Uterus (tissue), 4 donors: ENCODE data around the gene MIA2. TPM values are rescaled to one million over a fixed set of nuclear protein-coding genes. Genes with fewer than 3 reads are reported as not detected.
"Not testable (repeated sequence)": the region's sequence is repeated elsewhere in the genome, so short reads cannot be mapped to it uniquely, and the experiment has no call there.

Source experiments
- DNase-seq, 2 donors: peaks; one replicate each; pipeline ENCODE4 v3.0.0-alpha.2; 2019 to 2020
- H3K27ac ChIP-seq, 2 donors: fragments of 200-600 bp; sonication (generic); 1 replicate in 1 of 2; 2 replicates in 1 of 2; pipeline ENCODE4 v1.5.1; 2016 to 2018
- H3K27me3 ChIP-seq, 2 donors: fragments of 200-600 bp; sonication (generic); one replicate each; pipeline ENCODE4 v1.5.1; 2018 to 2019; ENCODE audit warnings: control low read depth in 1 of 2
- H3K36me3 ChIP-seq, 2 donors: fragments of 200-600 bp; sonication (generic); one replicate each; pipeline ENCODE4 v1.5.1; 2019; ENCODE audit warnings: control low read depth in 1 of 2
- H3K4me1 ChIP-seq, 2 donors: fragments of 200-600 bp; sonication (generic); one replicate each; pipeline ENCODE4 v1.5.1; 2018 to 2019; ENCODE audit warnings: control low read depth in 1 of 2
- H3K4me3 ChIP-seq, 2 donors: fragments of 200-600 bp; sonication (generic); 1 replicate in 1 of 2; 2 replicates in 1 of 2; pipeline ENCODE4 v1.5.1; 2018 to 2019; ENCODE audit warnings: mild to moderate bottlenecking in 1 of 2
- H3K9me3 ChIP-seq, 2 donors: fragments of 200-600 bp; sonication (generic); one replicate each; pipeline ENCODE4 v1.5.1; 2019; ENCODE audit warnings: control low read depth in 1 of 2
- POLR2A ChIP-seq, 2 donors: fragments of 450-650 bp; IDR thresholded peaks; one replicate each; pipeline ENCODE4 v1.6.1; 2016; ENCODE audit warnings: antibody characterized with exemption in 2 of 2, mild to moderate bottlenecking in 1 of 2, moderate library complexity in 1 of 2
- intact Hi-C: fragments of 100-400 bp; cut with DNase I; formaldehyde crosslinking; loops from one replicate; pipeline ENCODE4 v1.15.1; 2023; ENCODE audit warnings: low total_unique reads
- total RNA-seq, 4 donors: library from RNA; depleted of rRNA in 3 of 4; stranded (reverse); fragments of >200 nt in 3 of 4; gene quantifications; one replicate each; pipeline versions ENCODE4 v1.1.0 to v1.2.4, GENCODE V29; 2014 to 2023
- TF ChIP-seq, protein P1 (sequence below), 4 experiments: fragments of 200-600 bp in 2 of 4; fragments of 450-650 bp in 2 of 4; sonication (generic) in 2 of 4; IDR thresholded peaks; one replicate each; pipeline ENCODE4 v1.5.1; 2016 to 2019; ENCODE audit warnings: antibody characterized with exemption in 4 of 4, mild to moderate bottlenecking in 2 of 4, moderate library complexity in 1 of 4
- donor health status: DM: yes; HTN: yes; CAD: no.

MIA2 gene
- total RNA-seq, 4 donors from 2014 or later: 15.3 to 38.2 (median 23.9) TPM

GRCh38 chr14:39203659-39204606 is 29.8 kb upstream of the MIA2 start:
- no peaks in the 10 kb centered on the region for H3K4me1 ChIP-seq
- H3K36me3 ChIP-seq: no peaks in the 10 kb centered on the region
- no peak for DNase-seq
- no peak overlapping the region for H3K4me3 ChIP-seq
- intact Hi-C loops: no loop called here
- no peak overlapping the region for H3K27ac ChIP-seq
- no peaks in the 10 kb centered on the region for H3K27me3 ChIP-seq
- no peaks in the 10 kb centered on the region for H3K9me3 ChIP-seq
- TF ChIP-seq POLR2A (IDR thresholded peaks at IDR 0.05): no peak
- TF ChIP-seq, protein P1, sequence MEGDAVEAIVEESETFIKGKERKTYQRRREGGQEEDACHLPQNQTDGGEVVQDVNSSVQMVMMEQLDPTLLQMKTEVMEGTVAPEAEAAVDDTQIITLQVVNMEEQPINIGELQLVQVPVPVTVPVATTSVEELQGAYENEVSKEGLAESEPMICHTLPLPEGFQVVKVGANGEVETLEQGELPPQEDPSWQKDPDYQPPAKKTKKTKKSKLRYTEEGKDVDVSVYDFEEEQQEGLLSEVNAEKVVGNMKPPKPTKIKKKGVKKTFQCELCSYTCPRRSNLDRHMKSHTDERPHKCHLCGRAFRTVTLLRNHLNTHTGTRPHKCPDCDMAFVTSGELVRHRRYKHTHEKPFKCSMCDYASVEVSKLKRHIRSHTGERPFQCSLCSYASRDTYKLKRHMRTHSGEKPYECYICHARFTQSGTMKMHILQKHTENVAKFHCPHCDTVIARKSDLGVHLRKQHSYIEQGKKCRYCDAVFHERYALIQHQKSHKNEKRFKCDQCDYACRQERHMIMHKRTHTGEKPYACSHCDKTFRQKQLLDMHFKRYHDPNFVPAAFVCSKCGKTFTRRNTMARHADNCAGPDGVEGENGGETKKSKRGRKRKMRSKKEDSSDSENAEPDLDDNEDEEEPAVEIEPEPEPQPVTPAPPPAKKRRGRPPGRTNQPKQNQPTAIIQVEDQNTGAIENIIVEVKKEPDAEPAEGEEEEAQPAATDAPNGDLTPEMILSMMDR (IDR thresholded peaks at IDR 0.05): no peak

- H3K36me3 ChIP-seq, H3K27me3 ChIP-seq, H3K9me3 ChIP-seq, H3K27ac ChIP-seq, H3K4me3 ChIP-seq, H3K4me1 ChIP-seq, intact Hi-C loops, DNase-seq: not testable (repeated sequence)
Measured at GRCh38 chr14:39207430-39207829, 26.3 kb upstream of the MIA2 start.

DNA sequence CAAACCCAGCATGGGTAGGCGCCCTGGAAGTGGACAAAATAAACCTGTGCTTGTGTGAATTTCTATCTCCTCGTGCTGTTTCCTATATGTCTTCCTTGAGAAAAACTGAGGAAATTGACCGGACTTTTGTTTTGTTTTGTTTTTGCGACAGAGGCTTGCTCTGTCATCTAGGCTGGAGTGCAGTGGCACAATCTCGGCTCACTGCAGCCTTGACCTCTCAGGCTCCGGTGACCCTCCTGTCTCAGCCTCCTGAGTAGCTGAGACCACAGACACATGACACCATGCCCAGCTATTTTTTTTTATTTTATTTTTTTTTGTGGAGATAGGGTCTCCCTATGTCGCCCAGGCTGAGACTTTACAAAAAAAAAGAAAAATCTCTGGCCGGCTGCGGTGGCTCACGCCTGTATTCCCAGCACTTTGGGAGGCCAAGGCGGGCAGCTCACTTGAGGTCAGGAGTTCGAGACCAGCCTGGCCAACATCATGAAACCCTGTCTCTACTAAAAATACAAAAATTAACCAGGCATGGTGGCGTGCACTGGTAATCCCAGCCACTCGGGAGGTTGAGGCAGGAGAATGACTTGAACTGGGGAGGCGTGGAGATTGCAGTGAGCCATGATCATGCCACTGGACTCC is 22.5 kb upstream of the MIA2 start:
- intact Hi-C loops: no loop called here
- Histone ChIP-seq H3K9me3 (no peaks in the 10 kb centered on the region), H3K27me3 (no peaks in the 10 kb centered on the region), H3K4me3 (no peak overlapping the region), H3K4me1 (no peaks in the 10 kb centered on the region), H3K36me3 (no peaks in the 10 kb centered on the region), H3K27ac (no peak overlapping the region)
- no peak for TF ChIP-seq POLR2A (IDR thresholded peaks at IDR 0.05)
- TF ChIP-seq, protein P1 (IDR thresholded peaks at IDR 0.05): no peak
- no peak for DNase-seq

DNA sequence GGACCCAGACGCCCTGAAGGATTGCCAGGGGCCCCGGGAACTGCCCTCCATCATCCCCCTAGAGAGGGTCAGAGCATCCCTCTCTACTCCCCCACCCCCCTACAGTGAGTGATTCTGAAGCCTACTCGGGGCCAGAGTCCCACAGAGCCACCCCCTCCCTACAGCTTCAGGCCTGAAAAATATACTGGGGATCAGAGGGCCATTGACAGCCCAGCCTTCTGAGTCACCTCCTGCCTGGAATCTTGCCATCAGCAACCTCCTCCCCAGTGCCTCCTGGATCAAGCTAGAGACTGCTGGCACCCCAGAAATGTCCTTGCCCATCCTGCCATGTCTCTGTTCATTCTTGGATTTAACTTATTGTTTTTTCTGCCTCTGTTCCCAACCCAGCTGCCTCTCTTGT is 21.7 kb upstream of the MIA2 start:
- H3K4me1 ChIP-seq: no peaks in the 10 kb centered on the region
- DNase-seq: no peak
- no peak for TF ChIP-seq POLR2A (IDR thresholded peaks at IDR 0.05)
- TF ChIP-seq, protein P1 (IDR thresholded peaks at IDR 0.05): no peak
- no peaks in the 10 kb centered on the region for H3K36me3 ChIP-seq
- intact Hi-C loops: no loop called here
- no peak overlapping the region for H3K4me3 ChIP-seq
- H3K27me3 ChIP-seq: no peaks in the 10 kb centered on the region
- no peaks in the 10 kb centered on the region for H3K9me3 ChIP-seq
- no peak overlapping the region for H3K27ac ChIP-seq

DNA sequence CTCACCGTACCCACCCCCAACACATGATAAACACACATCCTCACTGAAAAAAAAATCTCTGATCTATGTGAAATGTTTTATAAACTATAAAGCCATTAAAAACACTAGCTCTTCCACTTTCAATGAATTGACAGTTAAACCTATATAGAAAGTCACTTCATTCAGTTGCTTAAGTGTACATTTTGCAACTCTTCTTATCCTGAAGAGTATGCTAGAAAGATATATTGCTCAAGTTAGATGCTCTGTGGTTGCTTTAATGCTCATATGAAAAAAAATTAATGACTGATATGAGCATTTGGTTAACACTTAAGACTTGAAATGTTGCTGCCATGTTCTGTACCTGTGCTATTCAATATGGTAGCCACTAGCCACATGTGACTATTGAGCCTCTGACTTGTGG is 21.0 kb upstream of the MIA2 start:
- Histone ChIP-seq H3K9me3 (no peaks in the 10 kb centered on the region), H3K27me3 (no peaks in the 10 kb centered on the region), H3K36me3 (no peaks in the 10 kb centered on the region), H3K27ac (no peak overlapping the region), H3K4me3 (no peak overlapping the region), H3K4me1 (no peaks in the 10 kb centered on the region)
- no peak for TF ChIP-seq POLR2A (IDR thresholded peaks at IDR 0.05)
- intact Hi-C loops: no loop called here
- no peak for DNase-seq

DNA sequence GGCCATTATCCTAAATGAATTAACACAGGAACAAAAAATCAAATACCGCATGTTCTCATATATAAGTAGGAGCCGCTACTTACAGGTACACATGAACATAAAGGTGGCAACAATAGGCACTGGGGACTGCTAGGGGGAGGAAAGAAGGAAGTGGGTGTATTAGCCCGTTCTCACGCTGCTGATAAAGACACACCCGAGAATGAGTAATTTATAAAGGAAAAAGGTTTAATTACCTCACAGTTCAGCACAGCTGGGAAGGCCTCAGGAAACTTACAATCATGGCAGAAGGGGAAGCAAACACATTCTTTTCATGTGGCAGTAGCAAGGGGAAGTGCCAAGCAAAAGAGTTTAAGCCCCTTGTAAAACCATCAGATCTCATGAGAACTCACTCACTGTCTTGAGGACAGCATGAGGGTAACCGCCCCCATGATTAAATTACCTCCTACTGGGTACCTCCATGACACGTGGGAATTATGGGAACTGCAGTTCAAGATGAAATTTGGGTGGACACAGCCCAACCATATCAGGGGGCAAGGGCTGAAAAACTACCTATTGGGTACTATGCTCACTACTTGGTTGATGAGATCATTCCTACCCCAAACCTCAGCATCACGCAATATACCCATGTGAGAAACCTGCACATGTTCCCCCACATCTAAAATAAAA is 16.4 kb upstream of the MIA2 start:
- no peak for DNase-seq
- TF ChIP-seq, protein P1 (IDR thresholded peaks at IDR 0.05): no peak
- Histone ChIP-seq H3K4me3 (no peak overlapping the region), H3K9me3 (no peaks in the 10 kb centered on the region), H3K4me1 (no peaks in the 10 kb centered on the region), H3K36me3 (no peaks in the 10 kb centered on the region), H3K27ac (no peak overlapping the region), H3K27me3 (no peaks in the 10 kb centered on the region)
- intact Hi-C loops: no loop called here
